HCT116 (cell line): ENCODE measurements around the gene UBE2E1. TPM values are rescaled to one million over a fixed set of nuclear protein-coding genes. Genes with fewer than 3 reads are reported as not detected.

ENCODE experiments used
- ATAC-seq: fragments of 200-7000 bp; cut with Tn5 transposase; 2 replicates; pipeline ENCODE4 v1.9.1; 2020; ENCODE audit warnings: mild to moderate bottlenecking, moderate library complexity
- BruUV-seq: library from RNA; stranded (reverse); fragments of 400-500 nt; replicated peaks from 2 replicates; lab custom pipeline; 2021; lab: Mats Ljungman, UMichigan
- CTCF ChIA-PET: fragments of 300-600 bp; sonication (Branson Sonifier 250); formaldehyde crosslinking; loops from one replicate; lab custom pipeline; 2021; ENCODE audit warnings: antibody characterized with exemption; lab: Charles Lee
- POLR2A ChIA-PET: fragments of 300-600, 350-600 bp; sonication (Branson Sonifier 250); formaldehyde crosslinking; loops from one replicate; lab custom pipeline; 2021; ENCODE audit warnings: antibody characterized with exemption; lab: Charles Lee
- RAD21 ChIA-PET, 2 experiments: fragments of 300-600 bp; sonication (Branson Sonifier 250); formaldehyde crosslinking; loops; one replicate each; lab custom pipeline; 2023; ENCODE audit warnings: low total read pairs in 2 of 2; ENCODE audit not compliant: uncharacterized antibody in 2 of 2, unreplicated experiment in 2 of 2, low non-redundant PET in 1 of 2; lab: Charles Lee
- DNase-seq: peaks from one replicate; pipeline ENCODE4 v3.0.0-alpha.2; 2010; ENCODE audit warnings: low read depth, low spot score
- H2AFZ ChIP-seq: fragments of 200-600 bp; shearing (Covaris generic), sonication (generic); 2 replicates; pipeline ENCODE4 v1.6.1; 2017; ENCODE audit warnings: low read depth, mixed run types, mixed read lengths, antibody characterized with exemption, low read length; ENCODE audit not compliant: poor library complexity, severe bottlenecking
- H3K27ac ChIP-seq: 2 replicates; pipeline ENCODE4 v1.5.1; 2012; ENCODE audit warnings: low read depth, low read length
- H3K27me3 ChIP-seq: fragments of 200-600 bp; sonication (generic); 2 replicates; pipeline ENCODE4 v1.6.1; 2016; ENCODE audit warnings: mixed run types, low read length, mixed read lengths; ENCODE audit not compliant: insufficient read depth
- H3K36me3 ChIP-seq, 2 experiments: fragments of 200-500 bp in 1 of 2; fragments of 200-600 bp in 1 of 2; sonication (Bioruptor generic) in 1 of 2; sonication (generic) in 1 of 2; 2 replicates each; pipeline versions ENCODE4 v1.5.1 to v1.6.1; 2014 to 2016; ENCODE audit warnings: low read length in 2 of 2, inconsistent platforms in 1 of 2, mixed read lengths in 1 of 2, mixed run types in 1 of 2; ENCODE audit not compliant: insufficient read depth in 2 of 2, control insufficient read depth in 1 of 2
- H3K4me1 ChIP-seq, 2 experiments: fragments of 200-600 bp in 1 of 2; sonication (generic) in 1 of 2; 2 replicates each; pipeline versions ENCODE4 v1.5.1 to v1.6.1; 2012 to 2017; ENCODE audit warnings: low read length in 2 of 2, inconsistent platforms in 1 of 2, mild to moderate bottlenecking in 1 of 2, mixed read lengths in 1 of 2, mixed run types in 1 of 2, moderate library complexity in 1 of 2; ENCODE audit not compliant: insufficient read depth in 2 of 2, control insufficient read depth in 1 of 2
- H3K4me2 ChIP-seq: fragments of 200-600 bp; sonication (generic); 2 replicates; pipeline ENCODE4 v1.6.1; 2017; ENCODE audit warnings: mixed run types, low read length, mixed read lengths
- H3K4me3 ChIP-seq, 2 experiments: fragments of 200-600 bp in 1 of 2; sonication (generic) in 1 of 2; replicated peaks in 1 of 2; 2 replicates each; pipeline ENCODE4 v1.5.1; 2011 to 2016; ENCODE audit warnings: low read length in 2 of 2, control low read depth in 1 of 2, low read depth in 1 of 2, mild to moderate bottlenecking in 1 of 2, mixed read lengths in 1 of 2, mixed run types in 1 of 2
- H3K79me2 ChIP-seq: fragments of 200-600 bp; sonication (generic); 2 replicates; pipeline ENCODE4 v1.6.1; 2017; ENCODE audit warnings: mild to moderate bottlenecking, mixed run types, low read length, moderate library complexity, mixed read lengths; ENCODE audit not compliant: insufficient read depth
- H3K9ac ChIP-seq: fragments of 200-600 bp; sonication (generic); 2 replicates; pipeline ENCODE4 v1.6.1; 2016; ENCODE audit warnings: low read length, mixed read lengths
- H3K9me2 ChIP-seq: fragments of 200-600 bp; sonication (generic), shearing (Covaris generic); 2 replicates; pipeline ENCODE4 v1.6.1; 2017; ENCODE audit warnings: mixed run types, mild to moderate bottlenecking, moderate library complexity; ENCODE audit not compliant: insufficient read depth
- H3K9me3 ChIP-seq, 2 experiments: fragments of 200-500 bp in 1 of 2; fragments of 200-600 bp in 1 of 2; sonication (Bioruptor generic) in 1 of 2; sonication (generic) in 1 of 2; 2 replicates each; pipeline ENCODE4 v1.6.1; 2014 to 2017; ENCODE audit warnings: low read length in 2 of 2, mixed read lengths in 2 of 2, inconsistent platforms in 1 of 2, low read depth in 1 of 2, mild to moderate bottlenecking in 1 of 2, mixed run types in 1 of 2, moderate library complexity in 1 of 2; ENCODE audit not compliant: control insufficient read depth in 1 of 2, insufficient read depth in 1 of 2
- H4K20me1 ChIP-seq: fragments of 200-600 bp; sonication (generic), shearing (Covaris generic); 2 replicates; pipeline ENCODE4 v1.6.1; 2017; ENCODE audit warnings: mixed run types, mild to moderate bottlenecking, moderate library complexity; ENCODE audit not compliant: insufficient read depth
- CBX3 ChIP-seq: IDR thresholded peaks from 2 replicates; pipeline ENCODE4 v1.6.1; 2012; ENCODE audit warnings: low read depth
- EZH2 ChIP-seq: fragments of 200-600 bp; sonication (generic); IDR thresholded peaks from 2 replicates; pipeline ENCODE4 v1.6.1; 2017; ENCODE audit warnings: antibody characterized with exemption, mixed run types
- RAD21 ChIP-seq: IDR thresholded peaks from 2 replicates; pipeline ENCODE4 v1.6.1; 2012; ENCODE audit warnings: low read depth, mild to moderate bottlenecking
- SP1 ChIP-seq: IDR thresholded peaks from 2 replicates; pipeline ENCODE4 v1.6.1; 2012; ENCODE audit warnings: low read depth
- SRF ChIP-seq: IDR thresholded peaks from 2 replicates; pipeline ENCODE4 v1.6.1; 2012; ENCODE audit warnings: low read depth
- YY1 ChIP-seq: IDR thresholded peaks from 2 replicates; pipeline ENCODE4 v1.6.1; 2011; ENCODE audit warnings: low read length, low read depth, moderate library complexity, mild to moderate bottlenecking; ENCODE audit not compliant: insufficient replicate concordance; ENCODE audit errors: extremely low read depth
- intact Hi-C: fragments of 100-400 bp; cut with micrococcal nuclease; formaldehyde crosslinking; loops from 2 replicates; pipeline ENCODE4 v1.10.0; 2022
- total RNA-seq: library from RNA; stranded (reverse); gene quantifications from one replicate; pipeline ENCODE4 v1.2.1, GENCODE V29; 2021; ENCODE audit not compliant: unreplicated experiment
- TF ChIP-seq, protein P1 (sequence below), 3 experiments: fragments of 200-600 bp in 1 of 3; sonication (generic) in 1 of 3; IDR thresholded peaks in 2 of 3; conservative IDR thresholded peaks in 1 of 3; 2 replicates each; pipeline ENCODE4 v1.5.1; 2012 to 2017; ENCODE audit warnings: low read depth in 2 of 3, low read length in 2 of 3, antibody characterized with exemption in 1 of 3, borderline replicate concordance in 1 of 3, control low read depth in 1 of 3, mild to moderate bottlenecking in 1 of 3, mixed read lengths in 1 of 3, mixed run types in 1 of 3, moderate library complexity in 1 of 3; ENCODE audit not compliant: insufficient read depth in 1 of 3
- TF ChIP-seq, protein P2 (sequence below): IDR thresholded peaks from 2 replicates; pipeline ENCODE4 v1.6.1; 2012
- TF ChIP-seq, protein P3 (sequence below): IDR thresholded peaks from 2 replicates; pipeline ENCODE4 v1.6.1; 2011; ENCODE audit warnings: mild to moderate bottlenecking, low read length, moderate library complexity; ENCODE audit not compliant: insufficient replicate concordance; ENCODE audit errors: extremely low read depth

The UBE2E1 gene
- total RNA-seq, 1 experiment from 2014 or later = 75.1 TPM

DNA sequence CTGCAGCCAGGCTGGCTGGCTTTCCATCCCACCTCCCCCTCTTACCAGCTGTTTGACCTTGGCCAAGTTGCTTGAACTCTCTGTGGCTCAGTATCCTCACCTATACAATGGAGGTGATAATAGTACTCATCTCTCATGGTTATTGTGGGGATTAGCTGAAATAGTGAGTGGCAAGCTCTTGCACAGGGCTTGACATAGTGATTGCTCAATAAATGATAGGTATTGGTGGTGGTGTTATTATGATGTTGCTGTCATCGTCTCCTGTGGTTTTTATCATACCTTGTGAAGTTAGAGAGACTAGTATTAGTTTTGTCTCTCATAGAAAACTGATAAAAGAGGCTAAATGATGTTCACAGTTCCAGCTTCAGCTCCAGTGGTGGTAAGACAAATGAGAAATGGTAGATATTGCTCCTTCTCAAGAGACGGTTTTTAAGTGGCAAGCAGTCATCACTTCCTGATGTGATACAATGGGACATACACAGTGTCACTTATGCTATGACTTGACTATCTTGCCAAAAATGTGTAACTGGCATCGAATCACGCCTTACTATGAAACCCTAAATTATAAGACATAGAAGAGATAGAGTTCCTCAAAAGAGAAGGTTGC lies 12.1 kb upstream of the UBE2E1 start:
- H3K9me3 ChIP-seq = no peaks in the 10 kb centered on the region
- H3K36me3 ChIP-seq = no peaks in the 10 kb centered on the region
- RAD21 ChIA-PET = no interaction called here
- no peak for TF ChIP-seq RAD21
- no peak for TF ChIP-seq YY1
- TF ChIP-seq EZH2 = no peak
- TF ChIP-seq SP1 = no peak
- no peak for TF ChIP-seq CBX3
- TF ChIP-seq, protein P1, sequence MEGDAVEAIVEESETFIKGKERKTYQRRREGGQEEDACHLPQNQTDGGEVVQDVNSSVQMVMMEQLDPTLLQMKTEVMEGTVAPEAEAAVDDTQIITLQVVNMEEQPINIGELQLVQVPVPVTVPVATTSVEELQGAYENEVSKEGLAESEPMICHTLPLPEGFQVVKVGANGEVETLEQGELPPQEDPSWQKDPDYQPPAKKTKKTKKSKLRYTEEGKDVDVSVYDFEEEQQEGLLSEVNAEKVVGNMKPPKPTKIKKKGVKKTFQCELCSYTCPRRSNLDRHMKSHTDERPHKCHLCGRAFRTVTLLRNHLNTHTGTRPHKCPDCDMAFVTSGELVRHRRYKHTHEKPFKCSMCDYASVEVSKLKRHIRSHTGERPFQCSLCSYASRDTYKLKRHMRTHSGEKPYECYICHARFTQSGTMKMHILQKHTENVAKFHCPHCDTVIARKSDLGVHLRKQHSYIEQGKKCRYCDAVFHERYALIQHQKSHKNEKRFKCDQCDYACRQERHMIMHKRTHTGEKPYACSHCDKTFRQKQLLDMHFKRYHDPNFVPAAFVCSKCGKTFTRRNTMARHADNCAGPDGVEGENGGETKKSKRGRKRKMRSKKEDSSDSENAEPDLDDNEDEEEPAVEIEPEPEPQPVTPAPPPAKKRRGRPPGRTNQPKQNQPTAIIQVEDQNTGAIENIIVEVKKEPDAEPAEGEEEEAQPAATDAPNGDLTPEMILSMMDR (IDR thresholded peaks at IDR 0.05 in 2 of 3, conservative IDR thresholded peaks at IDR 0.05 in 1 of 3; ENCODE audit: borderline replicate concordance in 1 of 3, insufficient read depth in 1 of 3, low read depth in 2 of 3, low read length in 2 of 3) = no peak
- TF ChIP-seq, protein P2, sequence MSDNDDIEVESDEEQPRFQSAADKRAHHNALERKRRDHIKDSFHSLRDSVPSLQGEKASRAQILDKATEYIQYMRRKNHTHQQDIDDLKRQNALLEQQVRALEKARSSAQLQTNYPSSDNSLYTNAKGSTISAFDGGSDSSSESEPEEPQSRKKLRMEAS = no peak
- no peak for TF ChIP-seq SRF
- TF ChIP-seq, protein P3, sequence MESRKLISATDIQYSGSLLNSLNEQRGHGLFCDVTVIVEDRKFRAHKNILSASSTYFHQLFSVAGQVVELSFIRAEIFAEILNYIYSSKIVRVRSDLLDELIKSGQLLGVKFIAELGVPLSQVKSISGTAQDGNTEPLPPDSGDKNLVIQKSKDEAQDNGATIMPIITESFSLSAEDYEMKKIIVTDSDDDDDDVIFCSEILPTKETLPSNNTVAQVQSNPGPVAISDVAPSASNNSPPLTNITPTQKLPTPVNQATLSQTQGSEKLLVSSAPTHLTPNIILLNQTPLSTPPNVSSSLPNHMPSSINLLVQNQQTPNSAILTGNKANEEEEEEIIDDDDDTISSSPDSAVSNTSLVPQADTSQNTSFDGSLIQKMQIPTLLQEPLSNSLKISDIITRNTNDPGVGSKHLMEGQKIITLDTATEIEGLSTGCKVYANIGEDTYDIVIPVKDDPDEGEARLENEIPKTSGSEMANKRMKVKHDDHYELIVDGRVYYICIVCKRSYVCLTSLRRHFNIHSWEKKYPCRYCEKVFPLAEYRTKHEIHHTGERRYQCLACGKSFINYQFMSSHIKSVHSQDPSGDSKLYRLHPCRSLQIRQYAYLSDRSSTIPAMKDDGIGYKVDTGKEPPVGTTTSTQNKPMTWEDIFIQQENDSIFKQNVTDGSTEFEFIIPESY = no peak
- TF ChIP-seq, all 23 proteins: peak for 0
- H3K4me1 ChIP-seq = no peaks in the 10 kb centered on the region
- ATAC-seq (no peak), DNase-seq (no peak)
- H4K20me1 ChIP-seq = no peaks in the 10 kb centered on the region
- no peak overlapping the region for H2AFZ ChIP-seq
- intact Hi-C loops = no loop called here
- ChIA-PET POLR2A (no interaction called here), CTCF (no interaction called here)
- no TSS peak for BruUV-seq
- H3K79me2 ChIP-seq = no peaks in the 10 kb centered on the region
- H3K4me3 ChIP-seq = no peak overlapping the region
- no peaks in the 10 kb centered on the region for H3K9me2 ChIP-seq
- H3K27ac ChIP-seq = no peak overlapping the region
- no peak overlapping the region for H3K9ac ChIP-seq
- H3K4me2 ChIP-seq = no peak overlapping the region
- no peaks in the 10 kb centered on the region for H3K27me3 ChIP-seq
